ENCODE data around the gene RPRD2. TPM values are rescaled to one million over a fixed set of nuclear protein-coding genes. Genes with fewer than 3 reads are reported as not detected.

The RPRD2 gene
- total RNA-seq, 1 donor from 2014 or later: 24.4 TPM

DNA sequence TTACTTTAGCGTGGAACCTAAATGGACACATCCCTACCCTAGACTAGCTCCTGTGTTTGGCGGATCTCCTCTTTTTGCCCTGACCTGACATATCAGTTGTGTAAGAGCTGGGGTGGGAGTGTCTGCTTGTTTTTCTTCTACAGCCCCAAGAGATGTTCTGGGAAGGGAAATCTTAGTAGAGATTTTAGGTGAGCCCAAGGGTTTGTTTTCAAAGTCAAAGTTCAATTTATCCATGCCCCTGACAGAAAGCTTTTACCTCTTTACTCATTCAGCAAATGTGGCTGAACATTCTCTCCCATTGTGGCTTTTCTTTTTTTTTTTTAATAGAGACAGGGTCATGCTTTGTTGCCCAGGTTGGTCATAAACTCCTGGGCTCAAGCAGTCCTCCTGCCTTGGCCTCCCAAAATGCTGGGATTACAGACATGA lies 116.0 kb downstream of the RPRD2 start:
- Mint-ChIP-seq H3K36me3 (ENCODE audit: low read depth) (no peaks in the 10 kb centered on the region), H3K9me3 (no peaks in the 10 kb centered on the region), H3K27ac (no peak overlapping the region), H3K4me3 (no peak overlapping the region), H3K4me1 (ENCODE audit: low read depth) (peaks cover 10% of the 10 kb centered on the region), H3K27me3 (ENCODE audit: insufficient read depth) (no peaks in the 10 kb centered on the region)
- no peak for DNase-seq (ENCODE audit: low spot score)
- intact Hi-C loops (cut with micrococcal nuclease): loop anchor here (10.0 kb wide), 1 partner anchor 345 kb away; no protein-coding TSS in a partner anchor

DNA sequence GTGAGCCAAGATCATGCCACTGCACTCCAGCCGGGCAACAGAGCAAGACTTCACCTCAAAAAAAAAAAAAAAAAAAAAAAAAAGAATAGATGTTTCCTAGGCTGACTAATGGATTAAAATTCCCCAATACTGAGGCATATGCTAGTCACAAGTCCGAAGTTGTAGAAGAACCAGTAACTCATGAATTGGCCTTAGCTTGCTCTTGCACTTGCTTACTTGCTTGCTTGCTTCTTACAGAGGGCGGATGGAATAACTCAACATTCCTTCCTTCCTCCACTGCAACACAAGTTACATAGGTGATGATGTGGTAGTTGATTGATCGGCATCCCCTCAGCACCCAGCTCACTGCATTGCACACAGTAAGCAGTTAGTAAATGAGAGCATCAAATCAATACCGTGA lies 120.5 kb downstream of the RPRD2 start:
- no peak overlapping the region for H3K27ac Mint-ChIP-seq
- intact Hi-C loops (cut with micrococcal nuclease): no loop called here
- H3K27me3 Mint-ChIP-seq (ENCODE audit: insufficient read depth): no peaks in the 10 kb centered on the region
- peaks cover 34% of the 10 kb centered on the region for H3K4me1 Mint-ChIP-seq (ENCODE audit: low read depth)
- no peaks in the 10 kb centered on the region for H3K9me3 Mint-ChIP-seq
- H3K36me3 Mint-ChIP-seq (ENCODE audit: low read depth): peaks cover 13% of the 10 kb centered on the region
- no peak overlapping the region for H3K4me3 Mint-ChIP-seq
- no peak for DNase-seq (ENCODE audit: low spot score)

GRCh38 chr1:150484861-150485260 lies 120.9 kb downstream of the RPRD2 start:
- Mint-ChIP-seq H3K27ac (peak overlapping the region; percentile 49), H3K27me3 (ENCODE audit: insufficient read depth) (no peaks in the 10 kb centered on the region), H3K4me3 (no peak overlapping the region), H3K9me3 (no peaks in the 10 kb centered on the region), H3K36me3 (ENCODE audit: low read depth) (peaks cover 15% of the 10 kb centered on the region), H3K4me1 (ENCODE audit: low read depth) (peaks cover 35% of the 10 kb centered on the region)
- intact Hi-C loops (cut with micrococcal nuclease): loop anchor here (5.0 kb wide), 3 partner anchors 142 to 522 kb away; partner anchors contain the start of genes ENSA, MINDY1, PRUNE1 and SETDB1
- no peak for DNase-seq (ENCODE audit: low spot score)

- intact Hi-C loops (cut with micrococcal nuclease): loop anchor here (1.0 to 5.0 kb wide), 13 partner anchors 23 to 520 kb away; partner anchors contain the start of genes ANP32E, APH1A, ARNT and ENSA
- Mint-ChIP-seq H3K36me3 (ENCODE audit: low read depth) (peaks cover 30% of the 10 kb centered on the region), H3K4me3 (peak within 1 kb of the TSS; percentile 98), H3K9me3 (no peaks in the 10 kb centered on the region), H3K27me3 (ENCODE audit: insufficient read depth) (no peaks in the 10 kb centered on the region), H3K27ac (peak within 1 kb of the TSS; percentile 95), H3K4me1 (ENCODE audit: low read depth) (peaks cover 35% of the 10 kb centered on the region)
- peak; percentile 94 for DNase-seq (ENCODE audit: low spot score)
Observed at GRCh38 chr1:150486966-150487762, 123.2 kb downstream of the RPRD2 start, which contains the start of gene TARS2. Gene TARS2 (plus strand): TSS chr1:150487419. CDS start chr1:150487451, 32 bp downstream.

GRCh38 chr1:150487763-150488115 lies 123.8 kb downstream of the RPRD2 start:
- peak overlapping the region; percentile 95 for H3K27ac Mint-ChIP-seq
- H3K27me3 Mint-ChIP-seq (ENCODE audit: insufficient read depth): no peaks in the 10 kb centered on the region
- H3K4me1 Mint-ChIP-seq (ENCODE audit: low read depth): peaks cover 35% of the 10 kb centered on the region
- intact Hi-C loops (cut with micrococcal nuclease): loop anchor here (1.0 to 5.0 kb wide), 13 partner anchors 23 to 520 kb away; partner anchors contain the start of genes ANP32E, APH1A, ARNT and ENSA
- no peaks in the 10 kb centered on the region for H3K9me3 Mint-ChIP-seq
- peak overlapping the region; percentile 98 for H3K4me3 Mint-ChIP-seq
- no peak for DNase-seq (ENCODE audit: low spot score)
- H3K36me3 Mint-ChIP-seq (ENCODE audit: low read depth): peaks cover 33% of the 10 kb centered on the region

GRCh38 chr1:150493175-150493574 lies 129.2 kb downstream of the RPRD2 start:
- intact Hi-C loops (cut with micrococcal nuclease): no loop called here
- peaks cover 13% of the 10 kb centered on the region for H3K4me1 Mint-ChIP-seq (ENCODE audit: low read depth)
- no peaks in the 10 kb centered on the region for H3K9me3 Mint-ChIP-seq
- no peaks in the 10 kb centered on the region for H3K27me3 Mint-ChIP-seq (ENCODE audit: insufficient read depth)
- no peak for DNase-seq (ENCODE audit: low spot score)
- peaks cover 53% of the 10 kb centered on the region for H3K36me3 Mint-ChIP-seq (ENCODE audit: low read depth)
- no peak overlapping the region for H3K4me3 Mint-ChIP-seq
- no peak overlapping the region for H3K27ac Mint-ChIP-seq

DNA sequence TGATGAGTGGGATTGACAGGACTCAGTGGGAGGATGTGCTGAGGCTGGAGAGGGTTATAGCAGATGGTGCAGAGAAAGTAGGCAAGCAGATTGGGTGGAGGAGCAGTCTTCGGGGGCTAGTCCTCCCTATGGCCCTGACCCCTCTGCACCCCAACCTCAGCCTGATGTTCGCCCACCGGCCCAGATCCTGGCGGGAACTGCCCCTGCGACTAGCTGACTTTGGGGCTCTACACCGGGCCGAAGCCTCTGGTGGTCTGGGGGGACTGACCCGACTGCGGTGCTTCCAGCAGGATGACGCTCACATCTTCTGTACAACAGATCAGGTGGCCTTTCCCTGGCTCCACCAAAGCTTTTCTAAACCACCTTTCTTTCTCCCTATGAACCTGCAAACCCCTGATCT lies 134.4 kb downstream of the RPRD2 start:
- intact Hi-C loops (cut with micrococcal nuclease): no loop called here
- Mint-ChIP-seq H3K9me3 (no peaks in the 10 kb centered on the region), H3K27me3 (ENCODE audit: insufficient read depth) (no peaks in the 10 kb centered on the region), H3K4me3 (no peak overlapping the region), H3K4me1 (ENCODE audit: low read depth) (no peaks in the 10 kb centered on the region), H3K27ac (no peak overlapping the region), H3K36me3 (ENCODE audit: low read depth) (peaks cover 33% of the 10 kb centered on the region)
- DNase-seq (ENCODE audit: low spot score): no peak

- DNase-seq (ENCODE audit: low spot score): no peak
- Mint-ChIP-seq H3K27me3 (ENCODE audit: insufficient read depth) (no peaks in the 10 kb centered on the region), H3K9me3 (no peaks in the 10 kb centered on the region), H3K4me3 (no peak overlapping the region), H3K4me1 (ENCODE audit: low read depth) (peaks cover 5% of the 10 kb centered on the region), H3K36me3 (ENCODE audit: low read depth) (peaks cover 24% of the 10 kb centered on the region), H3K27ac (no peak overlapping the region)
- intact Hi-C loops (cut with micrococcal nuclease): no loop called here
Observed at GRCh38 chr1:150505431-150505830, 141.5 kb downstream of the RPRD2 start.

DNA sequence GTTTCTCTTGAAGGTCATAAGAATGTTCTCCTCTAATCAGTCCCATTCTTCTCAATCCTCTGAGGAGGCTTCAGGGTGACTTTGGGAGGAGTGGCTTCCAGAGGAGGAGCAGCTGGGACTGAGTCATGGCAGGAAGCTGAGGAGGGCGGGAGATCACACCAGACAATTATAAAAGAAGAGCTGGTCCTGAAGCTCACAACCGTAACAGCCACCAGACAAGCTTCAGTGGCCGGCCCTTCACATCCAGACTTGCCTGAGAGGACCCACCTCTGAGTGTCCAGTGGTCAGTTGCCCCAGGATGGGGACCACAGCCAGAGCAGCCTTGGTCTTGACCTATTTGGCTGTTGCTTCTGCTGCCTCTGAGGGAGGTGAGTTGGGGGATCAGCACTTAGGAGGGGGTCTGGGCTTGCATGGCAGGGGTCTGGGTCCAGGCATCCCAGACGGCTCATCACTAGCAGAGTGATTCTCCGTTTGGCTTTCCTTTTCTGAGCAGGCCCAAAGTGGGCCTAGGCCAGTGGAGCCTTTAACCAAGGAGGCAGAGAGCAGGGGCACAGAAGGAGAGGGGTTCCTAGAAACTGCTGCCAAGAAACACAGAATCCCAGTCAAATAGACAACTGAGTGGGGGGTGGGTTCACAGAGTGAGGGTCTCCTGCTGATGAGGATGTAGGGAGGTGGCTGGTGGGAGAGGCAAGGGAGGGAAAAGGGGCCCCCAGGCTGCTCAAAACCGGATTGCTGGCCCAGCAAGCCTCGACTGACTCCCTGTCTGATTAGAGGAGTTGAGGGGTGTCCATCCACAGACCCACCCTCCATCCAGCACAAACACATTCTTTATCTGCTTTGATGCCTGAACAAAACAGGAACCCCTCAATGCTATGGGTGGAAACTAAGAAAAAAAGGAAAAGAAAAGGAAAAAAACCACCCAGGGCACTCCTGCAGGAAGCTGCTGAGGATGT lies 144.2 kb downstream of the RPRD2 start, which contains the start of gene ECM1:
Gene ECM1, plus strand, starts transcription at position 198 of the 953 bp plus-strand sequence. Its CDS starts 101 bp downstream, at position 299.
- Mint-ChIP-seq H3K36me3 (ENCODE audit: low read depth) (peaks cover 22% of the 10 kb centered on the region), H3K4me1 (ENCODE audit: low read depth) (peaks cover 5% of the 10 kb centered on the region), H3K27ac (peak within 1 kb of the TSS; percentile 45), H3K9me3 (no peaks in the 10 kb centered on the region), H3K4me3 (no peak within 1 kb of the TSS), H3K27me3 (ENCODE audit: insufficient read depth) (no peaks in the 10 kb centered on the region)
- DNase-seq (ENCODE audit: low spot score): no peak
- intact Hi-C loops (cut with micrococcal nuclease): no loop called here

DNA sequence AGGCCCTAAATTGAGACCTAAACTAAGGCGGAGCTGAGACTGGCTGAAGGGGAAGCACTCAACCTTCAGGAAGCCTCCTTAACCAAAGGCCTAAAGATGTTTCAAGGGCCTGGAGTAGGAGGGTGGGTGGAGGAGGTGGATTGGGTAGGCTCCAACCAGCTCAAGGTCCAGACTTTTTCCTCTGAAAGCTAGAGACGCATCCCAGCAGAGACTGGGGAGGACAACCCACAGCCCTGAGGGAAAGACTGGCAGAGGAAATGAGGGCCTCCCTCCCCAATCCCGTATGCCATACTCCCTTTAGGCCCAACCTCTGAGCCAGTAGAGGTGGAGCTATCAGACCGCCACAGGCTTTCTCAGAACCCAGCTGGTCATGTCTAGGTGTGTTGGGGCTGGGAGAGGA lies 145.0 kb downstream of the RPRD2 start:
- Mint-ChIP-seq H3K36me3 (ENCODE audit: low read depth) (peaks cover 24% of the 10 kb centered on the region), H3K4me1 (ENCODE audit: low read depth) (peaks cover 5% of the 10 kb centered on the region), H3K4me3 (no peak overlapping the region), H3K27me3 (ENCODE audit: insufficient read depth) (no peaks in the 10 kb centered on the region), H3K9me3 (no peaks in the 10 kb centered on the region), H3K27ac (no peak overlapping the region)
- DNase-seq (ENCODE audit: low spot score): no peak
- intact Hi-C loops (cut with micrococcal nuclease): no loop called here

DNA sequence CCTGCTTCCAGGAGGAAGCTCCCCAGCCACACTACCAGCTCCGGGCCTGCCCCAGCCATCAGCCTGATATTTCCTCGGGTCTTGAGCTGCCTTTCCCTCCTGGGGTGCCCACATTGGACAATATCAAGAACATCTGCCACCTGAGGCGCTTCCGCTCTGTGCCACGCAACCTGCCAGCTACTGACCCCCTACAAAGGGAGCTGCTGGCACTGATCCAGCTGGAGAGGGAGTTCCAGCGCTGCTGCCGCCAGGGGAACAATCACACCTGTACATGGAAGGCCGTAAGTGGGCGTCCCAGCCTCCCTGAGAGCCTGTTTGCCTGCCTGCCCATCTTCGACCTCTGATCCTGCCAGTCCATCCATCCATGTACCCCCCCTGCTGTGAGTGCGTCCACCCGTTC lies 147.6 kb downstream of the RPRD2 start:
- H3K27ac Mint-ChIP-seq: no peak overlapping the region
- no peaks in the 10 kb centered on the region for H3K9me3 Mint-ChIP-seq
- intact Hi-C loops (cut with micrococcal nuclease): no loop called here
- H3K27me3 Mint-ChIP-seq (ENCODE audit: insufficient read depth): no peaks in the 10 kb centered on the region
- H3K4me1 Mint-ChIP-seq (ENCODE audit: low read depth): peaks cover 17% of the 10 kb centered on the region
- no peak for DNase-seq (ENCODE audit: low spot score)
- peaks cover 13% of the 10 kb centered on the region for H3K36me3 Mint-ChIP-seq (ENCODE audit: low read depth)
- H3K4me3 Mint-ChIP-seq: no peak overlapping the region

DNA sequence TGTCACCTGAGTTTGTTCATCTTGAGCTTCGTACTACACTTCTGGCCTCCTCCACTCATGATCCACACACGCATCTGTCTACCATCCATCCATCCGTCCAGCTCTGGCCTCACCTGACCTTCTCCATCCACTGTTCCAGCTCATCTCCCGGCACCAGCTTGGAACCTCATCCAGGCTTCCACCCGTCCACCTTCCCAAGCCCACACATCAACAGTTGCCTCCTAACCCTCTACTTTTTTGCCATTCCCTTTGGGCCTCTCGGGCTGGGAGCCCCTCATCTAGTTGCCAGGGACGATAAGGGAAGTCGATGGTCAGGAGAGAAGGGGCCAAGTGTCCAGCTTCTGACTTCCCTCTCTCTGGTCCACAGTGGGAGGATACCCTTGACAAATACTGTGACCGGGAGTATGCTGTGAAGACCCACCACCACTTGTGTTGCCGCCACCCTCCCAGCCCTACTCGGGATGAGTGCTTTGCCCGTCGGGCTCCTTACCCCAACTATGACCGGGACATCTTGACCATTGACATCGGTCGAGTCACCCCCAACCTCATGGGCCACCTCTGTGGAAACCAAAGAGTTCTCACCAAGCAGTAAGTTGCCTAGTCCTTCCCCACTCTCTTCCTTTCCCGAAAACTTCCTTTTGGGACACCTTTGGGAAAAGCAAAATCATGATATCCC lies 148.2 kb downstream of the RPRD2 start:
- H3K4me3 Mint-ChIP-seq: no peak overlapping the region
- H3K36me3 Mint-ChIP-seq (ENCODE audit: low read depth): peaks cover 10% of the 10 kb centered on the region
- intact Hi-C loops (cut with micrococcal nuclease): no loop called here
- no peak overlapping the region for H3K27ac Mint-ChIP-seq
- H3K4me1 Mint-ChIP-seq (ENCODE audit: low read depth): peaks cover 21% of the 10 kb centered on the region
- DNase-seq (ENCODE audit: low spot score): no peak
- no peaks in the 10 kb centered on the region for H3K27me3 Mint-ChIP-seq (ENCODE audit: insufficient read depth)
- H3K9me3 Mint-ChIP-seq: no peaks in the 10 kb centered on the region

All from activated T-helper 1 cell treated with anti-CD3 and anti-CD28 coated beads, Interleukin-12 subunit alpha, Interleukin-12 subunit beta, Interleukin-2, Interleukin-4 antibody, amounts not matched to agents 30 ng/mL and 10 ng/mL and 1 ng/mL, durations not matched to agents 14 hours and 24 hours and 36 hours (primary cell).